NCI-H1694 (cell line): ENCODE measurements around the gene C17orf114.

Experiments used
- DNase-seq: peaks from one replicate; lab custom pipeline; 2025; lab: John Stamatoyannopoulos, UW

C17orf114 gene

GRCh38 chr17:4788159-4788806, 13.8 kb downstream of the C17orf114 start:
- no peak for DNase-seq

- no peak for DNase-seq
Observed at GRCh38 chr17:4786516-4786915, 15.6 kb downstream of the C17orf114 start.

- no peak for DNase-seq
Observed at GRCh38 chr17:4786106-4786511, 16.0 kb downstream of the C17orf114 start, which contains the start of gene VMO1. VMO1 (minus strand) TSS chr17:4786364; CDS start chr17:4786352, 12 bp downstream.

GRCh38 chr17:4785311-4786105, 16.6 kb downstream of the C17orf114 start:
- no peak for DNase-seq

DNA sequence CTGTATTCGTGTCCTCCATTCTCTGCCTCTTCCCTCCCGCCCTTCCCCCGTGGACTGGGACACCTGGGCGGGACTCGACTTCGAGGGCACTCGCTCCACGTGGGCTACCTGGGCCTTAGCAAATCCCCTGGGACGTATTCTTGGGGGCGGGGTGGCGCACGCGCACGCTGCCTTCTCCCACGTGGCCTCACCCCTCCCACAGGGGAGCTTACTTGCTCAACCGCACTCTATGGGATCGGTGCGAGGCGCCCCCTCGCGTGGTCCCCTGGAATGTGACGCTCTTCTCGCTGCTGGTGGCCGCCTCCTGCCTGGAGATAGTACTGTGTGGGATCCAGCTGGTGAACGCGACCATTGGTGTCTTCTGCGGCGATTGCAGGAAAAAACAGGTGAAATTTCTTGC, 19.5 kb downstream of the C17orf114 start:
- no peak for DNase-seq

DNA sequence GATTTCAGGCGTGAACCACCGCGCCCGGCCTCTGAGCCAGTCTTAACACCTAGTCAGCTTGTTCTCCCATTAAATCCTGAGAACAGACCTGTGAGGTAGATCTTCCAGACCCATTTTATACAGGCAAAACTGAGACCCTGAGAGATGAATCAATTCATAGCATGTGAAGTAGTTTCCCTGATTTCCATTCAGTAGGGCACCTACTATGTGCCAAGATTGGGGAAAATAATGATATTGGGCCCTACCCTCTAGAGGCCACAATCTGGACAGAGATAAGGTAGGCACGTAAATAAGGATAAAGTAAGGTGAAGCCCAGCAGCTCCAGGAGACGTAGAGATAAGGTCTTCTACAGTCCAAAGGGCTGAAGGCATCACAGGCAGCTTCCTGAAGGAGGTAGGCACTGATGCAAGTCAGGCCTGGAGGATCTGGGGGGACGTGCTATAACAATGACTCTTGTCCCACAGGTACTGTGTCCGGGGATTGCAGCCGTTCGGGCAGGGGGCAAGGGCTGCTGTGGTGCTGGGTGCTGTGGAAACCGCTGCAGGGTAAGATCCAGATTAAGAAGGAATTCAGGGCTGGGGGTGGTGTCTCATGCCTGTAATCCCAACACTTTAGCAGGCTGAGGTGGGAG, 21.7 kb downstream of the C17orf114 start:
- no peak for DNase-seq

DNA sequence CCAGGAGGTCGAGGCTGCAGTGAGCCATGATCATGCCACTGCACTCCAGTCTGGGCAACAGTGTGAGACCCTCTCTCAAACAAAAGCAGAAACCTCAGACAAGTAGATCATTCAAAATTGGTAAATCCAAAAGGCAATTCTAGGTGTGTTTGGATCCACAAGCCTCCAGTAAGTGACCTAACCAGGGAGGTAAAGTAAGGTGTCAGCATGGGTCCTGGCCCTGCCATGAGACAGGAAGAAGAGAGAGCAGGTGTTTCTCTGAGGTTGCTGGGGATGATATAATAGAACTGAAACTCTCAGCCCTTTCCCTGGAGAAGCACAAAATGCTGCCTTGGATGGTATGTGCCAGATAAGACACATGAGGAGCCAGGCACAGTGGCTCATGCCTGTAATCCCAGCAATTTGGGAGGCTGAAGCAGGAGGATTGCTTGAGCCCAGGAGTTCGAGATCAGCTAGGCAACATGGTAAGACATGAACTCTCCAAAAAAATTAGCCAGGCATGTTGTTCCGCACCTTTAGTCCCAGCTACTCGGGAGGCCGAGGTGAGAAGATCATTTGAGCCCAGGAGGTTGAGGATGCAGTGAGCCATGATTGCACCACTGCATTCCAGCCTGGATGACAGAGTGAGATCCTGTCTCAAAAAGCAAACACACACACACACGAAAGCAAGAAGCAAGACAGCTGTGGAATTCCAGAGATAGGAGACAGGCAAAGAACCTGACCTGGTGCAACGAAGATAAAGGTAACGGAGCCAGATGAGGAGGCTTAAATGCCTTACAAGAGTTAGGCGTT, 24.0 kb downstream of the C17orf114 start:
- DNase-seq, result no peak

DNA sequence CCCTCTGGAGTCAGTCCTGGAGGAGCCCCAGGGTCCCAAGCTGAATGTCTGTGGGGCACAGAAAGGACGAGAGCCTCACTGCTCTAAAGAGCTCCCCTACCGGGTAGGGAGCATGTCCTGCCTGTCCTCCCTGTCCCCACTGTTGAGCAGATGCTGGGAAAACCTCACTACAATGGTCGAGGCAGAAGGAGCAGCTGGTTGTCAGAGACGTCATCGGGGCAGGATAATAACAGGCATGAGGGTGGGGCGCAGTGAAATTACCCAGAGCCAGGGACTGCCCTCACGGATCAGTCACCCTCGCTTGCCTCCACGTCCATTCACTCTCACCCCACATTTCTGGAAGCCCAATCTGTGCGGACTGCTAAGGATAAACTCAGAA, 29.9 kb downstream of the C17orf114 start:
- peak; percentile 57 for DNase-seq

- peak; percentile 57 for DNase-seq
Observed at GRCh38 chr17:4771519-4772234, 30.5 kb downstream of the C17orf114 start, which contains the start of gene TM4SF5. TM4SF5 (plus strand) TSS chr17:4771886; CDS start chr17:4771923, 37 bp downstream.

- no peak for DNase-seq
Observed at GRCh38 chr17:4769628-4770027, 32.5 kb downstream of the C17orf114 start.

DNA sequence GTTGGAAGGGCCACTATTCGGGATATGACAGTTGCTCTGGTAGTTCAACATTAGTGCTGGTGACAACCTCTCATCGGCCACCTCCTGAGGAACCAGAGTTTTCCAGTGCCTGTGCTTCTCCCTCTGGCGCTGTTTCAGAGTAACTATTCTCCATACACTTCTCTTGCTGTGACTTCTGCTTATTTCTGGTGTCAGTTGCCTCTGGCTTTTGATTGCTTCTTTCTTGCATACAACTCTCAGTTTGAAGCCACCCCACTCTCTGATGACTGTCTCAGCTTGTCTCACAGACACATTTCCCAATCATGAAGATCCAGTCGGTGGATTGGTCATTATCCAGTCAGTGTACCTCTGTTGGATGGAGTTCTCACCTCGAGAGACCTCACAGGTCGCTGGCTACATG, 33.8 kb downstream of the C17orf114 start:
- DNase-seq, result no peak

DNA sequence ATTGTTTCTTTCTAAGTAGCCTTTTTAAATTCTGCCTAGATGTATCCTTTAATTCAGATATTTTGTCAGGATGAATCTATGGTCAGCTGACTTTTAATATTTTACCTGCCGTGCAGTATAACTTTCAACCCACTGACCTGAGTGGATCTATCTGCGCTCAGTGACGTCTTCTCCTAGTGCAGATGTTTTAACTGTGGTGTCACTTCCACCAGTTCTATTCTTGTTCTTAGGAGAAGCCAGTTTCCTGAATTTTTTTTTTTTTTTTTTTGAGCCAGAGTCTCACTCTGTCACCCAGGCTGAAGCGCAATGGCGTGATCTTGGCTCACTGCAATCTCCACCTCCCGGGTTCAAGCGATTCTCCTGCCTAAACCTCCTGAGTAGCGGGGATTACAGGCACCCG, 35.4 kb downstream of the C17orf114 start:
- DNase-seq, result no peak

GRCh38 chr17:4766201-4766600, 35.9 kb downstream of the C17orf114 start:
- DNase-seq, result no peak

DNA sequence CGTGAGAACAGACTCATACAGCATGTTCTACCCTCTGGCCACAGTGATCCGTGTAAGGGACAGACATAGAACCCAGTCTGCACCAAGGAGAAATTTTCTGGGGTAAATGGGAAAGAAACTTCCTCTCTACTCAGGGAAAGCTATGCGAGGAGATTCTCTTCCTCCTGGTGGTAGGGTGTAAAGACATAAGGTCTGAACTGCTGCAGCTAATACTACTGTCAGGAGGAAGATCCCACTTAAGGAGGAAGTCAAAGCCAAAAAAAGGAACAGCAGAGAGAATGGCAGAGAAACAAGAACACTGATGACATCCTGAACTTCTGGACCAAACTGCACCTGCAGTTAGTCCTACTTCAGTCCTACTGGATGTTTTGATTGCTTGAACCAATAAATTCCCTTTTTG, 37.5 kb downstream of the C17orf114 start:
- no peak for DNase-seq

GRCh38 chr17:4759776-4760236, 42.3 kb downstream of the C17orf114 start:
- no peak for DNase-seq

DNA sequence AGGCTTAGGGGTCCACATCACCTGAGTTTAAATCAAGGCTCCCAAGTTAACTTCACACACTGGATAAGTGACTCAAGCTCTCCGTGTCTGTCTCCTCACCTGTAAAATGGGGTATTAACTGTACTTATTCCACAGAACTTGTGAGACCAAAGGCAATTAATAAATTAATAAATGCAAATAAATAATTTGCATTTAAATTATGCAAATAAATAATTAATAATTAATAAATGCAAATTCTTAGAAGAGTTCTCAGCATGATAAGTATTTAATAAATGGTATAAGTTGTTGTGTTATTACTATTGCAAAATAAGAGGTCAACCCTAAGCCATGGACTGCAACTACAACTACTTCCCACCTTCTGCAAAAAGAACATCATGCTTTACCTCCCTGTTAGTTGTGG, 48.7 kb downstream of the C17orf114 start:
- DNase-seq, result no peak

GRCh38 chr17:4751932-4752331, 50.2 kb downstream of the C17orf114 start:
- no peak for DNase-seq
